Activated CD4-positive, alpha-beta T cell treated with anti-CD3 and anti-CD28 coated beads, Interleukin-2, amount 10 ng/mL, durations not matched to agents 7 days and 5 days (primary cell): Measurements from ENCODE around the gene OLIG3. TPM values are rescaled to one million over a fixed set of nuclear protein-coding genes. Genes with fewer than 3 reads are reported as not detected.

ENCODE experiments used
- CTCF ChIA-PET: fragments of 350-600 bp; sonication (Branson Sonifier 250); formaldehyde crosslinking; loops from one replicate; lab custom pipeline; 2021; ENCODE audit warnings: antibody characterized with exemption; lab: Charles Lee
- POLR2A ChIA-PET: fragments of 350-600 bp; sonication (Branson Sonifier 250); formaldehyde crosslinking; loops from one replicate; lab custom pipeline; 2021; ENCODE audit warnings: antibody characterized with exemption; lab: Charles Lee
- DNase-seq: peaks from one replicate; pipeline ENCODE4 v3.0.0-alpha.2; 2020
- H3K27ac Mint-ChIP-seq: one replicate; pipeline ENCODE4 v1.8.0; 2021; ENCODE audit warnings: mild to moderate bottlenecking, moderate library complexity, mixed read lengths
- H3K27me3 Mint-ChIP-seq: one replicate; pipeline ENCODE4 v1.8.0; 2021; ENCODE audit warnings: mixed read lengths
- H3K36me3 Mint-ChIP-seq: one replicate; pipeline ENCODE4 v1.8.0; 2021; ENCODE audit warnings: low read depth, mixed read lengths
- H3K4me1 Mint-ChIP-seq: one replicate; pipeline ENCODE4 v1.8.0; 2021; ENCODE audit warnings: mixed read lengths
- H3K4me3 Mint-ChIP-seq: one replicate; pipeline ENCODE4 v1.8.0; 2021; ENCODE audit warnings: mild to moderate bottlenecking, moderate library complexity, mixed read lengths
- H3K9me3 Mint-ChIP-seq: one replicate; pipeline ENCODE4 v1.8.0; 2021; ENCODE audit warnings: mixed read lengths
- total RNA-seq, 2 experiments: library from RNA; stranded (reverse); gene quantifications; one replicate each; pipeline ENCODE4 v1.2.3, GENCODE V29; 2021

OLIG3 gene
- total RNA-seq, 2 experiments from 2014 or later, result not detected

GRCh38 chr6:137514418-137514817, 20.2 kb upstream of the OLIG3 start:
- POLR2A ChIA-PET, result no interaction called here
- CTCF ChIA-PET, result interaction anchor here (1.3 kb wide), 1 partner anchor 76 kb away, joined by 3 read pairs; no protein-coding TSS in a partner anchor
- peaks cover 6% of the 10 kb centered on the region for H3K36me3 Mint-ChIP-seq

GRCh38 chr6:137512757-137513605, 18.8 kb upstream of the OLIG3 start:
- Mint-ChIP-seq H3K4me3 (no peak overlapping the region), H3K27ac (no peak overlapping the region), H3K36me3 (peaks cover 6% of the 10 kb centered on the region), H3K9me3 (peaks cover 12% of the 10 kb centered on the region), H3K27me3 (peaks cover 84% of the 10 kb centered on the region), H3K4me1 (no peaks in the 10 kb centered on the region)
- ChIA-PET CTCF (interaction anchor here (0.8 to 1.1 kb wide), 3 partner anchors 9 to 77 kb away, joined by 3 read pairs; no protein-coding TSS in a partner anchor), POLR2A (no interaction called here)
- no peak for DNase-seq

More at GRCh38 chr6:137514418-137514817, 20.2 kb upstream of the OLIG3 start:
- no peak overlapping the region for H3K4me3 Mint-ChIP-seq
- H3K9me3 Mint-ChIP-seq, result peaks cover 8% of the 10 kb centered on the region
- H3K27me3 Mint-ChIP-seq, result peaks cover 81% of the 10 kb centered on the region
- no peak for DNase-seq
- H3K27ac Mint-ChIP-seq, result no peak overlapping the region
- no peaks in the 10 kb centered on the region for H3K4me1 Mint-ChIP-seq

GRCh38 chr6:137510923-137511322, 16.7 kb upstream of the OLIG3 start:
- POLR2A ChIA-PET, result no interaction called here
- H3K36me3 Mint-ChIP-seq, result peaks cover 4% of the 10 kb centered on the region
- no peaks in the 10 kb centered on the region for H3K4me1 Mint-ChIP-seq
- CTCF ChIA-PET, result interaction anchor here (0.6 to 1.2 kb wide), 2 partner anchors 79 to 135 kb away, joined by 3 to 5 read pairs; no protein-coding TSS in a partner anchor
- DNase-seq, result no peak
- H3K9me3 Mint-ChIP-seq, result peaks cover 15% of the 10 kb centered on the region
- H3K27ac Mint-ChIP-seq, result no peak overlapping the region
- H3K4me3 Mint-ChIP-seq, result no peak overlapping the region
- peaks cover 80% of the 10 kb centered on the region for H3K27me3 Mint-ChIP-seq

GRCh38 chr6:137498481-137499190, 4.4 kb upstream of the OLIG3 start:
- H3K27me3 Mint-ChIP-seq, result peaks cover 82% of the 10 kb centered on the region
- ChIA-PET CTCF (interaction anchor here (0.6 kb wide), 1 partner anchor 46 kb away, joined by 3 read pairs; no protein-coding TSS in a partner anchor), POLR2A (no interaction called here)
- H3K9me3 Mint-ChIP-seq, result peaks cover 2% of the 10 kb centered on the region
- no peak for DNase-seq
- H3K27ac Mint-ChIP-seq, result peak overlapping the region; percentile 25
- peaks cover 37% of the 10 kb centered on the region for H3K4me1 Mint-ChIP-seq
- H3K36me3 Mint-ChIP-seq, result peaks cover 8% of the 10 kb centered on the region
- peak overlapping the region; percentile 47 for H3K4me3 Mint-ChIP-seq

GRCh38 chr6:137497721-137498463, 3.7 kb upstream of the OLIG3 start:
- H3K27ac Mint-ChIP-seq, result peak overlapping the region; percentile 25
- H3K9me3 Mint-ChIP-seq, result peaks cover 2% of the 10 kb centered on the region
- H3K27me3 Mint-ChIP-seq, result peaks cover 84% of the 10 kb centered on the region
- CTCF ChIA-PET, result no interaction called here
- peak overlapping the region; percentile 68 for H3K4me3 Mint-ChIP-seq
- peaks cover 8% of the 10 kb centered on the region for H3K36me3 Mint-ChIP-seq
- no peak for DNase-seq
- POLR2A ChIA-PET, result no interaction called here
- peaks cover 43% of the 10 kb centered on the region for H3K4me1 Mint-ChIP-seq

- no peak for DNase-seq
- Mint-ChIP-seq H3K27ac (peak overlapping the region; percentile 69), H3K9me3 (peaks cover 2% of the 10 kb centered on the region), H3K27me3 (peaks cover 87% of the 10 kb centered on the region), H3K4me3 (peak overlapping the region; percentile 68), H3K4me1 (peaks cover 49% of the 10 kb centered on the region), H3K36me3 (peaks cover 12% of the 10 kb centered on the region)
- ChIA-PET CTCF (no interaction called here), POLR2A (interaction anchor here (0.6 kb wide), 1 partner anchor 479 kb away, joined by 4 read pairs; no protein-coding TSS in a partner anchor)
Measured at GRCh38 chr6:137496909-137497720, 2.9 kb upstream of the OLIG3 start.

GRCh38 chr6:137496368-137496767, 2.2 kb upstream of the OLIG3 start:
- peak overlapping the region; percentile 70 for H3K27ac Mint-ChIP-seq
- H3K9me3 Mint-ChIP-seq, result peaks cover 2% of the 10 kb centered on the region

GRCh38 chr6:137495703-137496336, 1.6 kb upstream of the OLIG3 start:
- Mint-ChIP-seq H3K27me3 (peaks cover 88% of the 10 kb centered on the region), H3K9me3 (peaks cover 3% of the 10 kb centered on the region), H3K36me3 (peaks cover 13% of the 10 kb centered on the region), H3K27ac (peak overlapping the region; percentile 36), H3K4me1 (peaks cover 56% of the 10 kb centered on the region), H3K4me3 (peak overlapping the region; percentile 28)
- no peak for DNase-seq
- CTCF ChIA-PET, result interaction anchor here (0.9 to 1.5 kb wide), 3 partner anchors 18 to 67 kb away, joined by 3 to 4 read pairs (median 3); no protein-coding TSS in a partner anchor
- POLR2A ChIA-PET, result interaction anchor here (0.6 kb wide), 1 partner anchor 103 kb away, joined by 3 read pairs; no protein-coding TSS in a partner anchor

More at GRCh38 chr6:137496368-137496767, 2.2 kb upstream of the OLIG3 start:
- Mint-ChIP-seq H3K4me3 (peak overlapping the region; percentile 28), H3K36me3 (peaks cover 12% of the 10 kb centered on the region), H3K4me1 (peaks cover 55% of the 10 kb centered on the region), H3K27me3 (peaks cover 88% of the 10 kb centered on the region)
- CTCF ChIA-PET, result interaction anchor here (1.1 to 1.5 kb wide), 2 partner anchors 19 kb away, joined by 3 to 4 read pairs; no protein-coding TSS in a partner anchor
- POLR2A ChIA-PET, result no interaction called here
- DNase-seq, result no peak

GRCh38 chr6:137494988-137495702, 951 bp upstream of the OLIG3 start:
- Mint-ChIP-seq H3K9me3 (peaks cover 4% of the 10 kb centered on the region), H3K27me3 (peaks cover 92% of the 10 kb centered on the region), H3K27ac (peak overlapping the region; percentile 83), H3K4me1 (peaks cover 59% of the 10 kb centered on the region), H3K4me3 (peak overlapping the region; percentile 58), H3K36me3 (peaks cover 13% of the 10 kb centered on the region)
- ChIA-PET POLR2A (interaction anchor here (0.6 kb wide), 1 partner anchor 103 kb away, joined by 3 read pairs; no protein-coding TSS in a partner anchor), CTCF (interaction anchor here (0.9 to 1.5 kb wide), 3 partner anchors 18 to 68 kb away, joined by 3 to 4 read pairs (median 3); no protein-coding TSS in a partner anchor)
- DNase-seq, result no peak

- peaks cover 17% of the 10 kb centered on the region for H3K36me3 Mint-ChIP-seq
- POLR2A ChIA-PET, result no interaction called here
- CTCF ChIA-PET, result interaction anchor here (1.0 kb wide), 1 partner anchor 62 kb away, joined by 3 read pairs; no protein-coding TSS in a partner anchor
- H3K27ac Mint-ChIP-seq, result peak overlapping the region; percentile 75
- peaks cover 70% of the 10 kb centered on the region for H3K4me1 Mint-ChIP-seq
- H3K9me3 Mint-ChIP-seq, result peaks cover 4% of the 10 kb centered on the region
- DNase-seq, result no peak
- H3K4me3 Mint-ChIP-seq, result peak overlapping the region; percentile 45
- H3K27me3 Mint-ChIP-seq, result peaks cover 94% of the 10 kb centered on the region
Measured at GRCh38 chr6:137493218-137494038, 766 bp downstream of the OLIG3 start.
